IPS-20b (cell line): ENCODE measurements around the gene GPR157.

Experiments used
- H3K27ac ChIP-seq: one replicate; pipeline ENCODE4 v1.5.1; 2013; ENCODE audit warnings: low read length
- H3K27me3 ChIP-seq: 2 replicates; pipeline ENCODE4 v1.6.1; 2013; ENCODE audit warnings: mild to moderate bottlenecking, low read length, inconsistent platforms; ENCODE audit not compliant: insufficient read depth
- H3K36me3 ChIP-seq: 2 replicates; pipeline ENCODE4 v1.6.1; 2013; ENCODE audit warnings: low read depth, mild to moderate bottlenecking, inconsistent platforms, low read length, moderate library complexity; ENCODE audit not compliant: insufficient read depth
- H3K4me1 ChIP-seq: 2 replicates; pipeline ENCODE4 v1.6.1; 2013; ENCODE audit warnings: mild to moderate bottlenecking, control low read depth, inconsistent platforms, low read length, moderate library complexity; ENCODE audit not compliant: insufficient read depth
- H3K4me3 ChIP-seq: 2 replicates; pipeline ENCODE4 v1.5.1; 2013; ENCODE audit warnings: mild to moderate bottlenecking, low read length, inconsistent platforms
- H3K9ac ChIP-seq: 2 replicates; pipeline ENCODE4 v1.6.1; 2013; ENCODE audit warnings: low read depth, mild to moderate bottlenecking, inconsistent platforms, low read length, moderate library complexity
- H3K9me3 ChIP-seq: 2 replicates; pipeline ENCODE4 v1.6.1; 2013; ENCODE audit warnings: mild to moderate bottlenecking, low read depth, low read length, inconsistent platforms; ENCODE audit not compliant: insufficient read depth

Gene GPR157

GRCh38 chr1:9128520-9129265 lies at the start of gene GPR157:
Gene GPR157 (minus strand): TSS chr1:9129102. CDS start chr1:9129027, 75 bp downstream.
- peaks cover 20% of the 10 kb centered on the region for H3K27me3 ChIP-seq
- no peaks in the 10 kb centered on the region for H3K4me1 ChIP-seq
- H3K27ac ChIP-seq = no peak within 1 kb of the TSS
- H3K4me3 ChIP-seq = peak within 1 kb of the TSS; percentile 68
- no peaks in the 10 kb centered on the region for H3K9me3 ChIP-seq
- H3K36me3 ChIP-seq = no peaks in the 10 kb centered on the region
- 0 out of 2 replicates have a peak within 1 kb of the TSS, but pooled peaks have one; percentile 8 for H3K9ac ChIP-seq

GRCh38 chr1:9174762-9175161 lies 45.9 kb upstream of the GPR157 start:
- no peaks in the 10 kb centered on the region for H3K4me1 ChIP-seq
- H3K27ac ChIP-seq = no peak overlapping the region
- no peaks in the 10 kb centered on the region for H3K9me3 ChIP-seq
- H3K9ac ChIP-seq = no peak overlapping the region
- H3K27me3 ChIP-seq = no peaks in the 10 kb centered on the region
- H3K4me3 ChIP-seq = no peak overlapping the region
- peaks cover 14% of the 10 kb centered on the region for H3K36me3 ChIP-seq

GRCh38 chr1:9174243-9174642 lies 45.3 kb upstream of the GPR157 start:
- Histone ChIP-seq H3K27me3 (no peaks in the 10 kb centered on the region), H3K4me3 (no peak overlapping the region), H3K4me1 (no peaks in the 10 kb centered on the region), H3K9me3 (no peaks in the 10 kb centered on the region), H3K27ac (no peak overlapping the region), H3K9ac (no peak overlapping the region), H3K36me3 (peaks cover 14% of the 10 kb centered on the region)

- no peaks in the 10 kb centered on the region for H3K27me3 ChIP-seq
- no peak overlapping the region for H3K9ac ChIP-seq
- H3K27ac ChIP-seq = no peak overlapping the region
- no peaks in the 10 kb centered on the region for H3K36me3 ChIP-seq
- no peaks in the 10 kb centered on the region for H3K9me3 ChIP-seq
- H3K4me3 ChIP-seq = no peak overlapping the region
- H3K4me1 ChIP-seq = peaks cover 14% of the 10 kb centered on the region
These were observed 40.8 kb upstream of the GPR157 start for GRCh38 chr1:9169601-9170137.

- no peaks in the 10 kb centered on the region for H3K27me3 ChIP-seq
- no peak overlapping the region for H3K27ac ChIP-seq
- peaks cover 19% of the 10 kb centered on the region for H3K4me1 ChIP-seq
- H3K9me3 ChIP-seq = no peaks in the 10 kb centered on the region
- H3K9ac ChIP-seq = no peak overlapping the region
- no peak overlapping the region for H3K4me3 ChIP-seq
- no peaks in the 10 kb centered on the region for H3K36me3 ChIP-seq
These were observed 38.7 kb upstream of the GPR157 start for GRCh38 chr1:9167638-9168037.

- Histone ChIP-seq H3K27ac (no peak overlapping the region), H3K9ac (no peak overlapping the region), H3K4me1 (peaks cover 19% of the 10 kb centered on the region), H3K27me3 (no peaks in the 10 kb centered on the region), H3K36me3 (no peaks in the 10 kb centered on the region), H3K4me3 (no peak overlapping the region), H3K9me3 (no peaks in the 10 kb centered on the region)
These were observed 37.7 kb upstream of the GPR157 start for GRCh38 chr1:9166289-9167235.

GRCh38 chr1:9165396-9165795 lies 36.5 kb upstream of the GPR157 start:
- Histone ChIP-seq H3K4me3 (no peak overlapping the region), H3K27ac (no peak overlapping the region), H3K9ac (no peak overlapping the region), H3K36me3 (no peaks in the 10 kb centered on the region), H3K27me3 (no peaks in the 10 kb centered on the region), H3K4me1 (peaks cover 19% of the 10 kb centered on the region), H3K9me3 (no peaks in the 10 kb centered on the region)

GRCh38 chr1:9164919-9165318 lies 36.0 kb upstream of the GPR157 start:
- Histone ChIP-seq H3K4me1 (peaks cover 19% of the 10 kb centered on the region), H3K36me3 (no peaks in the 10 kb centered on the region), H3K9ac (no peak overlapping the region), H3K27me3 (no peaks in the 10 kb centered on the region), H3K4me3 (no peak overlapping the region), H3K27ac (no peak overlapping the region), H3K9me3 (no peaks in the 10 kb centered on the region)

- Histone ChIP-seq H3K4me3 (no peak overlapping the region), H3K9ac (no peak overlapping the region), H3K4me1 (peaks cover 19% of the 10 kb centered on the region), H3K27ac (no peak overlapping the region), H3K27me3 (no peaks in the 10 kb centered on the region), H3K36me3 (no peaks in the 10 kb centered on the region), H3K9me3 (no peaks in the 10 kb centered on the region)
These were observed 35.6 kb upstream of the GPR157 start for GRCh38 chr1:9164532-9164900.

GRCh38 chr1:9161963-9162362 lies 33.1 kb upstream of the GPR157 start:
- Histone ChIP-seq H3K9me3 (no peaks in the 10 kb centered on the region), H3K27me3 (no peaks in the 10 kb centered on the region), H3K36me3 (no peaks in the 10 kb centered on the region), H3K27ac (no peak overlapping the region), H3K4me3 (no peak overlapping the region), H3K9ac (no peak overlapping the region), H3K4me1 (peaks cover 19% of the 10 kb centered on the region)

- Histone ChIP-seq H3K4me3 (no peak overlapping the region), H3K27me3 (no peaks in the 10 kb centered on the region), H3K36me3 (no peaks in the 10 kb centered on the region), H3K9me3 (no peaks in the 10 kb centered on the region), H3K4me1 (peaks cover 13% of the 10 kb centered on the region), H3K9ac (no peak overlapping the region), H3K27ac (no peak overlapping the region)
These were observed 32.4 kb upstream of the GPR157 start for GRCh38 chr1:9161342-9161741.
